GM10266 (cell line): ENCODE data around the gene WDR4.

Experiments
- DNase-seq: peaks from one replicate; pipeline ENCODE4 v3.0.0; 2012; ENCODE audit errors: extremely low spot score
- TF ChIP-seq, protein P1 (sequence below): IDR thresholded peaks from 2 replicates; pipeline ENCODE4 v1.5.1; 2012; ENCODE audit warnings: mild to moderate bottlenecking, low read depth; ENCODE audit not compliant: control insufficient read depth, insufficient read depth; ENCODE audit errors: missing control alignments

WDR4 gene

DNA sequence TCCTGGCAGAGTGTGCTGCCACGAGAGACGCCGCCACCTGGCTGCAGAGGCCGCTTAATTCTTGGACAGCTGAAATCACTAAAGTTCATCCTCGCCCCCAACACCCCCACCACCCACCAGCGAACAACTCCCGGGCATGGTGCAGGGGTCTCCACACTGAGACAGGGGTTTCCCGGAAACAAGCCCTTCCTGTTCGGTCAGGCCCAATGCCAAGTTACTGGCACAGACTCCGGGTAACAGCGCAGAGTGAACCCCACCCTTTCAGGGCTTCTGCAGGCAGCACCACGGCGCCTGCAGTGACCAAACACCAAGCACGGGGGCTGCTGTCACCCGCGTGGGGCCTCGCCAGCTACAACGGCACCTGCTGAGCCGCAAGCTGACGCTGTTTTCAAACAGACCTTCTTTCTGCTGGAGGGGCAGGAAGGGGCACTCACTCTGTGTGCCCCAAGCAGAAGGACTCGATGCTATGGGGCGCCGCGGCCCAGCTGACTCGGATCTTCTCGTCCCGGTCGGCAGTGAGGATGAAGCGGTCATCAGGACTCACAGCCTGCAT is 17.4 kb downstream of the WDR4 start:
- no peak for DNase-seq
- TF ChIP-seq, protein P1, sequence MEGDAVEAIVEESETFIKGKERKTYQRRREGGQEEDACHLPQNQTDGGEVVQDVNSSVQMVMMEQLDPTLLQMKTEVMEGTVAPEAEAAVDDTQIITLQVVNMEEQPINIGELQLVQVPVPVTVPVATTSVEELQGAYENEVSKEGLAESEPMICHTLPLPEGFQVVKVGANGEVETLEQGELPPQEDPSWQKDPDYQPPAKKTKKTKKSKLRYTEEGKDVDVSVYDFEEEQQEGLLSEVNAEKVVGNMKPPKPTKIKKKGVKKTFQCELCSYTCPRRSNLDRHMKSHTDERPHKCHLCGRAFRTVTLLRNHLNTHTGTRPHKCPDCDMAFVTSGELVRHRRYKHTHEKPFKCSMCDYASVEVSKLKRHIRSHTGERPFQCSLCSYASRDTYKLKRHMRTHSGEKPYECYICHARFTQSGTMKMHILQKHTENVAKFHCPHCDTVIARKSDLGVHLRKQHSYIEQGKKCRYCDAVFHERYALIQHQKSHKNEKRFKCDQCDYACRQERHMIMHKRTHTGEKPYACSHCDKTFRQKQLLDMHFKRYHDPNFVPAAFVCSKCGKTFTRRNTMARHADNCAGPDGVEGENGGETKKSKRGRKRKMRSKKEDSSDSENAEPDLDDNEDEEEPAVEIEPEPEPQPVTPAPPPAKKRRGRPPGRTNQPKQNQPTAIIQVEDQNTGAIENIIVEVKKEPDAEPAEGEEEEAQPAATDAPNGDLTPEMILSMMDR, result no peak

DNA sequence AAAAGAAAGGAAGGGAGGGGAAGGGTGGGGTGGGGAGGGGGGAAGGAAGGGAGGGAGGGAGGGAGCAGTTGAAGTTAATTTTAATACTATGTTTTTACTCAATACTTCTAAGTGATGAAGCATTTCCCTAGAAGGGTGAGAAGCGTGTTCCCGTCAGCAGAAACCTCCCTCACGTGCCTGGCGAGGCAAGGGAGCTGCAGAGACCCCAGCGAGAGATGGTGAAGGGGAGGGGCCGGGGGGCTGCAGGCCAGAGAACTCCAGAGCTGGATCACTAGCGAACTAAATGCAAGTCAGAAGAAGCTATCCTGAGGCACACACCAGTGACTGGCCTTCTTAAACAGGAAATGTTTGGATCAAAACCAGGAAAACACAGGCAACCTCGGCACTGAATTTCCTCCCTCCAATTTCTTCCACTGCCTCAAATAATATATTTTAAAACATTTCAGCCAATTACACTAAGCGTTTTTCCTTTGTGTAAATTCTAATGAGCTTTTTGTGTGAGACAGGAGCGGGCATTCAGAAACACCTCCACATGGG is 18.0 kb downstream of the WDR4 start:
- TF ChIP-seq, protein P1, result no peak
- no peak for DNase-seq

DNA sequence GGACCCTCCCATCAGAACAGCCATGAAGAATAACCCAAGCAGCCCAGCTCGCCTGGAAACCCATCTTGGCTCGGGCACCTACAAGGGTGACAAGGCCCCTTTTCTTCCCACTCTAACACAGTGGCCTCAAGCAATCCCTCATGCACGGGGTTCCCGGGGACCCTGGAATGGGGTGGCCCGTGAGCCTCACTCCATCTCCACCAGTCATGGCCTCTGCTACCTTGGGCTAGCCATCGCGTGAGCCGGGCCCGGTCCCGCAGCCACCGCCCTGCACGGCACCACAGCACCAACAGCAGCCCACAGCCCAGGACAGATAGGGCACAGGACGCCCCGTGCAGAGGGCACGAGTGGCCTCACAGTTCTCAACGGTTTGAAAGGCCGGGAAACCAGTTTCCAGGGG is 19.0 kb downstream of the WDR4 start:
- no peak for DNase-seq
- TF ChIP-seq, protein P1, result no peak

DNA sequence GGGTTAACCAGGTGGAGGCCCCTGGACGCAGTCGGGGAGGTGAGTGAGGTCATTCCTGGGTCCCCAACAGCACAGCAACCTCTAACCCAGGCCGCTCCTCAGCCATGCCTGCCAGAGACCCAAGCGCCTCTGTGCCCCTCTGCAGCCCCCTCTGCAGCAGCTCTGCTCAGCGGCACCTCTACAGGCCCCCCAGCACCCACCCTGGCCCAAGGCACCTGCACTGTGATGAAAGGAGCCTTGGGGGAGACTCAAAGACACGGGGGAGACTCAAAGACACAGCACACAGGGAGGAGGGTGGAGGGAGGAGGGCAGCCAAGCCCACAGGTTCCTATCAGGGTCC is 19.5 kb downstream of the WDR4 start:
- DNase-seq, result no peak

DNA sequence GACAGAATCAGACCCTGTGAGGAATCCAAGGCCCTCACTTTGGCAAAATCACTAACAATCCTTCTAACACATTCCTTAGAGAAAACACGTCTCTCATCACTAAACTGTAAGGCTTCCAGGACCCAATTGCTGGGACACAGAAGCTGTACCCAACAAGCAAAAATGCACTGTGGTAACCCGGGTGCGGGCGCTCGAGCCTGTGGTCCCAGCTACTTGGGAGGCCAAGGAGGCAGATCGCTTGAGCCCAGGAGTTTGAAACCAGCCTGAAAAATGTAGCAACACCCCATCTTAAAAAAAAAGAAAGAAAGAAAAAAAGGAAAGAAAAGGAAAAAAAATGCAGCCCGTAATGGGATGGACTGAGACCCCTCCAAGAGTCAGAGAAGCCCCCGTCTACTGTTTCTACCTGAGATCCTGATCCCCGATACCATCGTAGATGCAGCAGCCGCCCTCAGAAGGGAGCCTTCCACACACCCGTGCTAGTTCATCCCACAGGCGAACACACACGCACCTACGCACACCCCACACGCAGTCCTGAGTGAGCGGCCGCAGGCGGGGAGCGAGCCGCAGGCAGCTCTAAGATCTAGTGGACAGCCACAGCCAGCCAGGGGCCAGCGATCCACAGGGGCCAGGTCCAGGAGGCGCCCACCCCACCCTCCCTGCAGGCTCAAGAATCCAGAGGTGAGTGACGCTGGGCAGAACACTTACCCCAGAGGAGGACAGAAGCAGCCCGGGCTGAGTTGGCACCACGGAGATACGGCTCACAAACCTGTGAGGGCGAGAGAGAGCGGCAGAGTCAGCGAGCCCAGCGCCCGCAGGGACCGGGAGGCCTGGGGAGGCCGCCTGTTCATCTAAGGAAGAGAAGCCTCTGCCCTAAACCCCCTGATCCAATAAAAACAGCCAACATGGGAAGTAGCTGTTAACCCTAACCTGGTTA is 20.1 kb downstream of the WDR4 start:
- no peak for DNase-seq
- TF ChIP-seq, protein P1, result no peak

More for the DNA sequence above, 19.5 kb downstream of the WDR4 start:
- TF ChIP-seq, protein P1, result no peak

DNA sequence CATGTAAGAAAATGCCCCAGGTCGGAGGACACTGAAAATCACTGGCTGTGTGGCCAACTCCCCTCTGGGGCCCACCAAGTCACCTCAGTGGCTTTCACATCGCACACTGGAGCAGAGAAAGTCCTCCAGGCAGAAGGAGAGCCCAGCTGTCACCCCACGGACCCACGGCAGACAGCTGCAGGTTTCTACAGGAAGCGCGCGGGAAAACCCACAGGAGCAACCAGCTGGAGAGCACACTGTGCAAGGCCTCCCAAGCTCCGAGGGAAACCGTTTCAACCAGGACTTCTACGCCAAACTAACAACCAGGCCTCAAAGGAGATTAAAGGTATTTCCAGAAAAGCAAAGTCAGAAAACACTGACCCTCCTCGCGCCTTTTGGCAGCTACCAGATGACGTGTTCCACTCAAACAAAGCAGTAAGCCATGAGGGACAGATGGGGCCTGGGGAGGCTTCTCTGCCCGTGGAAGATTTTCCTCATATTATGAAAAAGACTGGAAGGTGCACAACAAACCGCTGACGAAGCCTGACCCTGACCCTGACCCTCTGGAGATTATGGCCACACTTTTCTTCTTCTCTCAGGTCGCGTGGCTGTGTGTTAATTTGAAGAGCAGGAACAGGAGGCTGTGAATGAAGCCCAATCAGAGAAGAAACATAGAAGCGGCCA is 21.0 kb downstream of the WDR4 start:
- TF ChIP-seq, protein P1, result no peak
- no peak for DNase-seq

DNA sequence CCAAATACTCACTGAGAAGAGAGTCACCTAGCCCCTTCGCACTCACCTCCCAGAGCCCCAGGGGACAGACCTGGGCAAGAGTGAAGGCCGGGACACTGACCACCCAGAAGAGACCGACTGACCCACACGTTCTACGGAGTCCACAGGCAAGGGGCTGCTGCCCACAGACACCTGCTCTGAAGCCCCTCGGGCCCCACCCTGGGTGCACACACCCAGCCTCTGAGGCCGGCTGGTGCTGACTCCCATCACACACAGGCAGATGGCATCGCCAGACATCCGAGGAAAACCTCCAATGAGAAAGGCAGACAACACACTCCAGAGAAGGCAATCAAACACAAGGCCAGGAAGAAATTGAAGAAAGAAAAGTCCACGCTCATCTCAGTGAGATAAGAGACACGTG is 22.1 kb downstream of the WDR4 start:
- TF ChIP-seq, protein P1, result no peak

More for the DNA sequence above, 22.1 kb downstream of the WDR4 start:
- no peak for DNase-seq
